Retinal pigment epithelial cell (primary cell): ENCODE results near the gene CLDN9.

Source experiments
- DNase-seq: peaks from one replicate; pipeline ENCODE4 v3.0.0-alpha.2; 2010; ENCODE audit warnings: low read depth
- H3K4me3 ChIP-seq: 2 replicates; pipeline ENCODE4 v1.5.1; 2011; ENCODE audit warnings: mild to moderate bottlenecking, low read length, control low read depth, moderate library complexity
- CTCF ChIP-seq: conservative IDR thresholded peaks from 2 replicates; pipeline ENCODE4 v1.5.1; 2011; ENCODE audit warnings: low read depth, low read length, control low read depth, inconsistent platforms

Gene CLDN9

GRCh38 chr16:3020604-3021448 lies 8.1 kb downstream of the CLDN9 start:
- peak; percentile 79 for DNase-seq
- H3K4me3 ChIP-seq = peak overlapping the region; percentile 64
- no peak for TF ChIP-seq CTCF

- TF ChIP-seq CTCF = peak; percentile 24
- peak overlapping the region; percentile 64 for H3K4me3 ChIP-seq
- peak; percentile 80 for DNase-seq
These were observed 8.9 kb downstream of the CLDN9 start for GRCh38 chr16:3021449-3022207.

- peak overlapping the region; percentile 64 for H3K4me3 ChIP-seq
- no peak for TF ChIP-seq CTCF
- DNase-seq = peak; percentile 90
These were observed 9.5 kb downstream of the CLDN9 start for GRCh38 chr16:3022208-3022683.

- H3K4me3 ChIP-seq = peak overlapping the region; percentile 64
- DNase-seq = no peak
- TF ChIP-seq CTCF = no peak
These were observed 10.1 kb downstream of the CLDN9 start for GRCh38 chr16:3022684-3023414.

GRCh38 chr16:3023415-3023668 lies 10.6 kb downstream of the CLDN9 start:
- H3K4me3 ChIP-seq = peak overlapping the region; percentile 64
- DNase-seq = no peak
- no peak for TF ChIP-seq CTCF

GRCh38 chr16:3023669-3024478 lies 11.2 kb downstream of the CLDN9 start, which contains the start of the genes HCFC1R1 and THOC6:
Gene HCFC1R1, minus strand, starts transcription at chr16:3023942. Its CDS starts 1 bp downstream, at chr16:3023941.
Gene THOC6, plus strand, starts transcription at chr16:3024035. Its CDS starts 292 bp downstream, at chr16:3024327.
- peak within 1 kb of the TSS; percentile 64 for H3K4me3 ChIP-seq
- TF ChIP-seq CTCF = no peak
- peak; percentile 95 for DNase-seq
